MM.1S (cell line): ENCODE results near the gene WFIKKN1.

Experiments
- EZH2 ChIP-seq: fragments of 300-600 bp; sonication (generic); optimal IDR thresholded peaks from 2 replicates; pipeline ENCODE3; 2017; ENCODE audit warnings: low read depth, mild to moderate bottlenecking, antibody characterized with exemption, low read length, mixed read lengths
- TF ChIP-seq, protein P1 (sequence below): fragments of 300-600 bp; sonication (generic); IDR thresholded peaks from 2 replicates; pipeline ENCODE4 v1.5.1; 2016; ENCODE audit warnings: antibody characterized with exemption, low read length, mixed read lengths

DNA sequence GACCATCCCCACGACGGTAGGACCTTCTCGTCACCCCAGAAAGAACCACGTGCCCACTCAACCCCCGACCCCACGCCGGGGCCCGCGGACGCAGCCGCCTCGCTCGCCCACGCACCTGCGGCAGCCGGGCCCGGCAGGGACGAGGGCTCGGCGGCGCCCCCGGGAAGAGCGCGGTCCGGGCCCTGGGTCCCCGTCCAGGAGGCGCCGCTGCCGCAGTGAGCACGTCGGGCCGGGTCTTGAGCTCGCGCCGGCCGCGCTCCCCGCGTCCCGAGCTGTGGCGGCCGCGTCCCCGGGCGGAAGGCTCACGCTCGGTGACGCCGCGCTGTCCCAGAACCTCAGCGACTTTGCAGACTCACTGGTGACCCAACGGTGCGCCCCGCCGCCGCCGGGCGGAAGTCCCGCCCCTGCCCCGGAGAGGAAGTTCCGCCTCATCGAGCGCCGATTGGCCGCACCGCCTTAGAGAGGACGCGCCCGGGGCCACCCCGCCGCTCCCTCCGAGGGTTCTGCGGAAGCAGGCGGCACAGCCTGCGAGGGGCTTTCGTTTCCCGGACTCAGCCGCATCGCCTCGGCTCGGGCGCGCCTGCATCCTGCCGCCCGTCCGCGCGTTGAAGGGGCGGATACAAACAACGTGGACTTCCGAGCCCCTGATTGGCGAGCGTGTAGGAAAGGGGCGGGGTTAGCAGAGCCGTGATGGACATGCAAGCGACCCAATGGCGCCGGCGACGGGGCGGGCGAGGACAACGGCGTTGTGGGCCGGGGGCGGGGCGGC is 41.7 kb upstream of the WFIKKN1 start:
- TF ChIP-seq, protein P1, sequence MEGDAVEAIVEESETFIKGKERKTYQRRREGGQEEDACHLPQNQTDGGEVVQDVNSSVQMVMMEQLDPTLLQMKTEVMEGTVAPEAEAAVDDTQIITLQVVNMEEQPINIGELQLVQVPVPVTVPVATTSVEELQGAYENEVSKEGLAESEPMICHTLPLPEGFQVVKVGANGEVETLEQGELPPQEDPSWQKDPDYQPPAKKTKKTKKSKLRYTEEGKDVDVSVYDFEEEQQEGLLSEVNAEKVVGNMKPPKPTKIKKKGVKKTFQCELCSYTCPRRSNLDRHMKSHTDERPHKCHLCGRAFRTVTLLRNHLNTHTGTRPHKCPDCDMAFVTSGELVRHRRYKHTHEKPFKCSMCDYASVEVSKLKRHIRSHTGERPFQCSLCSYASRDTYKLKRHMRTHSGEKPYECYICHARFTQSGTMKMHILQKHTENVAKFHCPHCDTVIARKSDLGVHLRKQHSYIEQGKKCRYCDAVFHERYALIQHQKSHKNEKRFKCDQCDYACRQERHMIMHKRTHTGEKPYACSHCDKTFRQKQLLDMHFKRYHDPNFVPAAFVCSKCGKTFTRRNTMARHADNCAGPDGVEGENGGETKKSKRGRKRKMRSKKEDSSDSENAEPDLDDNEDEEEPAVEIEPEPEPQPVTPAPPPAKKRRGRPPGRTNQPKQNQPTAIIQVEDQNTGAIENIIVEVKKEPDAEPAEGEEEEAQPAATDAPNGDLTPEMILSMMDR, result no peak
- no peak for TF ChIP-seq EZH2
